SK-N-MC (cell line): ENCODE measurements around the gene MXRA8.

Experiments
- EZH2 ChIP-seq: fragments of 200-600 bp; sonication (generic); IDR thresholded peaks from one replicate; pipeline ENCODE4 v1.6.1; 2017; ENCODE audit warnings: antibody characterized with exemption
- FOXP2 ChIP-seq: optimal IDR thresholded peaks from 2 replicates; pipeline ENCODE3; 2011; ENCODE audit warnings: mild to moderate bottlenecking, moderate library complexity; ENCODE audit not compliant: insufficient read depth; ENCODE audit errors: extremely low read length, control extremely low read depth
- POLR2AphosphoS5 ChIP-seq: IDR thresholded peaks from 2 replicates; pipeline ENCODE4 v1.6.1; 2012; ENCODE audit warnings: mild to moderate bottlenecking, low read depth, low read length, borderline replicate concordance

DNA sequence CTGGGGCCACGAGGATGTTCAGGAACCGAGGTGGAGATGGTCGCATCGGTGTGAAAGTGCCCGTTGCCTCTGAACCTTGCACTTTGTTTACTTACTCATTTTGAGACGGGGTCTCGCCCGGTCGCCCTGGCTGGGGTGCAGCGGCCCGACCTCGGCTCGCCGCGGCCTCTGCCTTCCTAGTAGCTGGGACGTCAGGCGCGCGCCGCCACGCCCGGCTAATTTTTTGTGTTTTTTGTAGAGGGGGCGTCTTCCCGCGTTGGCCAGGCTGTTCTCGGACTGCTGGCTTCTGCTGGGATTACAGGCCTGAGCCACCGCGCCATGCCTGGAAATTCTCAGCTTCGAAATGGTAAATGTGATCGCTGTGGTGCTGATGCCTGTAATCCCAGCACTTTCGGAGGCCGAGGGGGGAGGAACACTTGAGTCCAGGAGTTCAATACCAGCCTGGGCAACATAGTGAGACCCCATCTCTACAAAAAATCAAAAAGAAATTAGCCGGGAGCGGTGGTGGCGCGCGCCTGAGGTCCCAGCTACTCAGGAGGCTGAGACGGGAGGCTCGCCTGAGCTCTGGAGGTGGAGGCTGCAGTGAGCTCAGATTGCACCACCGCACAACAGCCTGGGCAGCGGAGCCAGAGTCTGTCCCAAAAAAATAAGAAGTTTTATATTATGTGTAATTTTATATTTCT, 49.4 kb upstream of the MXRA8 start:
- TF ChIP-seq POLR2AphosphoS5, result no peak
- no peak for TF ChIP-seq EZH2
- TF ChIP-seq FOXP2, result no peak
